GM21576 (cell line): ENCODE measurements around the gene SLF1.
A peak's percentile ranks its signal among the peaks of the same experiment; 100 is the strongest.

Source experiments
- ATAC-seq: cut with Tn5 transposase; IDR thresholded peaks from one replicate; pipeline ENCODE4 v1.9.1; 2021; ENCODE audit warnings: mild to moderate bottlenecking, moderate library complexity; ENCODE audit not compliant: unreplicated experiment

The SLF1 gene

GRCh38 chr5:94707359-94707758 is 88.9 kb downstream of the SLF1 start:
- ATAC-seq: peak; percentile 39

- ATAC-seq: no peak
Observed at GRCh38 chr5:94709277-94709676, 90.8 kb downstream of the SLF1 start.

- no peak for ATAC-seq
Observed at GRCh38 chr5:94711785-94712184, 93.3 kb downstream of the SLF1 start.

- ATAC-seq: no peak
Observed at GRCh38 chr5:94715768-94716167, 97.3 kb downstream of the SLF1 start.

- no peak for ATAC-seq
Observed at GRCh38 chr5:94725142-94725541, 106.7 kb downstream of the SLF1 start.

- ATAC-seq: no peak
Observed at GRCh38 chr5:94731471-94731870, 113.0 kb downstream of the SLF1 start.

- ATAC-seq: no peak
Observed at GRCh38 chr5:94736498-94736897, 118.0 kb downstream of the SLF1 start.

GRCh38 chr5:94740286-94740685 is 121.8 kb downstream of the SLF1 start:
- no peak for ATAC-seq

- no peak for ATAC-seq
Observed at GRCh38 chr5:94742852-94743251, 124.4 kb downstream of the SLF1 start.

- ATAC-seq: no peak
Observed at GRCh38 chr5:94744906-94745305, 126.4 kb downstream of the SLF1 start.

- ATAC-seq: peak; percentile 72
Observed at GRCh38 chr5:94745786-94746730, 127.6 kb downstream of the SLF1 start.

GRCh38 chr5:94746731-94747124 is 128.3 kb downstream of the SLF1 start:
- peak; percentile 69 for ATAC-seq
